ENCODE data around the gene PHETA2. TPM values are rescaled to one million over a fixed set of nuclear protein-coding genes. Genes with fewer than 3 reads are reported as not detected.

PHETA2 gene
- total and polyA plus RNA-seq, 2 of the 13 experiments (the other 11 are each of a cell fraction or from before 2014, with no cell fraction given) = 0.07 TPM; not detected in 1

DNA sequence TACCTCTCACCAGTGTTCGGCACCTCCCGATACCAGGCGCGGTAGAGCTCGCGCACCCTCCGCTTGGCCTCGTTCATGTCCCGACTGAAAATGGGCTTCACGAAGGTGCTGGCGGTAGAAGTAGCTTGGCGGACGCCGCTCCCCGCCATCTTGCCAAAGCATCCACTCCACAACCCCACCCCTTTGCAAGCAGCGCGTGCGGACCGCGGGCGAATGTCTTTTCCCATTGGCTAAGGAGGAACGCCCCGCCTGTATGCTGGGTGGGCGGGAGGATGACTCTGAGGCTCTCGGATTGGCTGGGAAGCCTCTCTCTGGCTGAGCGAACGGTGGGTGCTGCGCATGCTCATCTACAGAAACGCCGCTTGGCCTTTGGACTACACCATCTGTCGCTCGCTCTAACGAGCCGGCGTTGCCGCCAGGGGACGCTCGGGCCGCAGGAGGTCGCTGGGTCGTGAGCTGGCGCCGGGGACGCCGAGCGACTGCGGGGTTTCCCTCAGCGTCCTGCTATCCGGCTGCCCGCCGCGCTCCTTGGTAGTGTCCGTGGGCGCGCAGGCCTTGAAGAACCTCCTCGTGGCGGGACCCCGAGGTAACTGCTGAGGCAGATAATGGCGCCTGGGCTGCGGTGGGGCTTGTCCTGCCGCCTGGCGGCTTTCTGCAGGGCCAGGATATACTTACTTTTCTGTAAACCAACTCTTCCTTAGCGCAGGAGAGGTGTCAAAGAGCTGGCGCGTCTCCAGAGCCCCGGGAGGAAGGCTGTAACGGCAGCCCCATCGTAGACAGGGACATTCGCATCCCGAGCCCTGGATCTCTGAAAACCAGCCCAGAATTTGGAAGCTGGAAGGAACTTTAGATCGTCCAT lies 16.8 kb downstream of the PHETA2 start, which contains the start of gene NDUFA6 (continued):
- TF ChIP-seq, protein P1, sequence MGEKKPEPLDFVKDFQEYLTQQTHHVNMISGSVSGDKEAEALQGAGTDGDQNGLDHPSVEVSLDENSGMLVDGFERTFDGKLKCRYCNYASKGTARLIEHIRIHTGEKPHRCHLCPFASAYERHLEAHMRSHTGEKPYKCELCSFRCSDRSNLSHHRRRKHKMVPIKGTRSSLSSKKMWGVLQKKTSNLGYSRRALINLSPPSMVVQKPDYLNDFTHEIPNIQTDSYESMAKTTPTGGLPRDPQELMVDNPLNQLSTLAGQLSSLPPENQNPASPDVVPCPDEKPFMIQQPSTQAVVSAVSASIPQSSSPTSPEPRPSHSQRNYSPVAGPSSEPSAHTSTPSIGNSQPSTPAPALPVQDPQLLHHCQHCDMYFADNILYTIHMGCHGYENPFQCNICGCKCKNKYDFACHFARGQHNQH (CRISPR knock-in tag; IDR thresholded peaks at IDR 0.05) = 0 out of 2 replicates have a peak, but pooled peaks have one; percentile 69
- TF ChIP-seq, protein P2, sequence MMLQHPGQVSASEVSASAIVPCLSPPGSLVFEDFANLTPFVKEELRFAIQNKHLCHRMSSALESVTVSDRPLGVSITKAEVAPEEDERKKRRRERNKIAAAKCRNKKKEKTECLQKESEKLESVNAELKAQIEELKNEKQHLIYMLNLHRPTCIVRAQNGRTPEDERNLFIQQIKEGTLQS (CRISPR knock-in tag; IDR thresholded peaks at IDR 0.05) = 0 out of 2 replicates have a peak, but pooled peaks have one; percentile 1
- TF ChIP-seq ZNF33B (CRISPR knock-in tag; IDR thresholded peaks at IDR 0.05) (peak; percentile 23; the same call in 1 of the 2 replicates), HOXA9 (CRISPR knock-in tag; IDR thresholded peaks at IDR 0.05; ENCODE audit: borderline replicate concordance) (no peak; the same call in 1 of the 2 replicates), SRSF1 (optimal IDR thresholded peaks at IDR 0.05; ENCODE audit: low read depth, low read length) (no peak), ZNF44 (CRISPR knock-in tag; IDR thresholded peaks at IDR 0.05) (no peak), ZFP82 (CRISPR knock-in tag; IDR thresholded peaks at IDR 0.05; ENCODE audit: borderline replicate concordance) (peak; percentile 88; the same call in 1 of the 2 replicates), ZNF550 (CRISPR knock-in tag; IDR thresholded peaks at IDR 0.05; ENCODE audit: borderline replicate concordance) (peak; percentile 88; the same call in 1 of the 2 replicates), KLF12 (CRISPR knock-in tag; IDR thresholded peaks at IDR 0.05; ENCODE audit: borderline replicate concordance) (peak; percentile 47; the same call in 1 of the 2 replicates), HNRNPLL (IDR thresholded peaks at IDR 0.05; ENCODE audit: low read depth, low read length, poor library complexity, severe bottlenecking) (peak; percentile 57), ZNF510 (CRISPR knock-in tag; IDR thresholded peaks at IDR 0.05; ENCODE audit: low read depth) (peak; percentile 92), ZNF83 (CRISPR knock-in tag; IDR thresholded peaks at IDR 0.05; ENCODE audit: borderline replicate concordance) (0 out of 2 replicates have a peak, but pooled peaks have one; percentile 90), ZNF496 (CRISPR knock-in tag; IDR thresholded peaks at IDR 0.05; ENCODE audit: insufficient replicate concordance) (no peak), ZNF382 (CRISPR knock-in tag; IDR thresholded peaks at IDR 0.05; ENCODE audit: borderline replicate concordance) (no peak), SAFB2 (CRISPR knock-in tag; IDR thresholded peaks at IDR 0.05; ENCODE audit: borderline replicate concordance, low read depth) (peak; percentile 83; the same call in 1 of the 2 replicates), FOXA1 (IDR thresholded peaks at IDR 0.05) (no peak), FOXA1 (CRISPR knock-in tag; IDR thresholded peaks at IDR 0.05) (no peak), ZNF296 (CRISPR knock-in tag; conservative IDR thresholded peaks at IDR 0.05) (no peak), ZNF160 (CRISPR knock-in tag; IDR thresholded peaks at IDR 0.05) (0 out of 2 replicates have a peak, but pooled peaks have one; percentile 56), ZNF746 (CRISPR knock-in tag; IDR thresholded peaks at IDR 0.05) (no peak; the same call in 1 of the 2 replicates), ZNF446 (CRISPR knock-in tag; IDR thresholded peaks at IDR 0.05) (peak; percentile 61; the same call in 1 of the 2 replicates)
- TF ChIP-seq, protein P3, sequence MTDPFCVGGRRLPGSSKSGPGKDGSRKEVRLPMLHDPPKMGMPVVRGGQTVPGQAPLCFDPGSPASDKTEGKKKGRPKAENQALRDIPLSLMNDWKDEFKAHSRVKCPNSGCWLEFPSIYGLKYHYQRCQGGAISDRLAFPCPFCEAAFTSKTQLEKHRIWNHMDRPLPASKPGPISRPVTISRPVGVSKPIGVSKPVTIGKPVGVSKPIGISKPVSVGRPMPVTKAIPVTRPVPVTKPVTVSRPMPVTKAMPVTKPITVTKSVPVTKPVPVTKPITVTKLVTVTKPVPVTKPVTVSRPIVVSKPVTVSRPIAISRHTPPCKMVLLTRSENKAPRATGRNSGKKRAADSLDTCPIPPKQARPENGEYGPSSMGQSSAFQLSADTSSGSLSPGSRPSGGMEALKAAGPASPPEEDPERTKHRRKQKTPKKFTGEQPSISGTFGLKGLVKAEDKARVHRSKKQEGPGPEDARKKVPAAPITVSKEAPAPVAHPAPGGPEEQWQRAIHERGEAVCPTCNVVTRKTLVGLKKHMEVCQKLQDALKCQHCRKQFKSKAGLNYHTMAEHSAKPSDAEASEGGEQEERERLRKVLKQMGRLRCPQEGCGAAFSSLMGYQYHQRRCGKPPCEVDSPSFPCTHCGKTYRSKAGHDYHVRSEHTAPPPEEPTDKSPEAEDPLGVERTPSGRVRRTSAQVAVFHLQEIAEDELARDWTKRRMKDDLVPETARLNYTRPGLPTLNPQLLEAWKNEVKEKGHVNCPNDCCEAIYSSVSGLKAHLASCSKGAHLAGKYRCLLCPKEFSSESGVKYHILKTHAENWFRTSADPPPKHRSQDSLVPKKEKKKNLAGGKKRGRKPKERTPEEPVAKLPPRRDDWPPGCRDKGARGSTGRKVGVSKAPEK (CRISPR knock-in tag; IDR thresholded peaks at IDR 0.05; ENCODE audit: borderline replicate concordance) = no peak
- TF ChIP-seq, protein P4, sequence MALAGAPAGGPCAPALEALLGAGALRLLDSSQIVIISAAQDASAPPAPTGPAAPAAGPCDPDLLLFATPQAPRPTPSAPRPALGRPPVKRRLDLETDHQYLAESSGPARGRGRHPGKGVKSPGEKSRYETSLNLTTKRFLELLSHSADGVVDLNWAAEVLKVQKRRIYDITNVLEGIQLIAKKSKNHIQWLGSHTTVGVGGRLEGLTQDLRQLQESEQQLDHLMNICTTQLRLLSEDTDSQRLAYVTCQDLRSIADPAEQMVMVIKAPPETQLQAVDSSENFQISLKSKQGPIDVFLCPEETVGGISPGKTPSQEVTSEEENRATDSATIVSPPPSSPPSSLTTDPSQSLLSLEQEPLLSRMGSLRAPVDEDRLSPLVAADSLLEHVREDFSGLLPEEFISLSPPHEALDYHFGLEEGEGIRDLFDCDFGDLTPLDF (CRISPR knock-in tag; IDR thresholded peaks at IDR 0.05) = peak; percentile 58
